IPS-20b (cell line): ENCODE results near the gene SHLD1.

Experiments
- H3K27ac ChIP-seq: one replicate; pipeline ENCODE4 v1.5.1; 2013; ENCODE audit warnings: low read length
- H3K27me3 ChIP-seq: 2 replicates; pipeline ENCODE4 v1.6.1; 2013; ENCODE audit warnings: mild to moderate bottlenecking, low read length, inconsistent platforms; ENCODE audit not compliant: insufficient read depth
- H3K36me3 ChIP-seq: 2 replicates; pipeline ENCODE4 v1.6.1; 2013; ENCODE audit warnings: low read depth, mild to moderate bottlenecking, inconsistent platforms, low read length, moderate library complexity; ENCODE audit not compliant: insufficient read depth
- H3K4me1 ChIP-seq: 2 replicates; pipeline ENCODE4 v1.6.1; 2013; ENCODE audit warnings: mild to moderate bottlenecking, control low read depth, inconsistent platforms, low read length, moderate library complexity; ENCODE audit not compliant: insufficient read depth
- H3K4me3 ChIP-seq: 2 replicates; pipeline ENCODE4 v1.5.1; 2013; ENCODE audit warnings: mild to moderate bottlenecking, low read length, inconsistent platforms
- H3K9ac ChIP-seq: 2 replicates; pipeline ENCODE4 v1.6.1; 2013; ENCODE audit warnings: low read depth, mild to moderate bottlenecking, inconsistent platforms, low read length, moderate library complexity
- H3K9me3 ChIP-seq: 2 replicates; pipeline ENCODE4 v1.6.1; 2013; ENCODE audit warnings: mild to moderate bottlenecking, low read depth, low read length, inconsistent platforms; ENCODE audit not compliant: insufficient read depth

Gene SHLD1

GRCh38 chr20:5827861-5828260 is 77.7 kb downstream of the SHLD1 start:
- peaks cover 17% of the 10 kb centered on the region; the same call in 1 of the 2 replicates for H3K4me1 ChIP-seq
- no peak overlapping the region for H3K4me3 ChIP-seq
- peaks cover 9% of the 10 kb centered on the region; the same call in 1 of the 2 replicates for H3K27me3 ChIP-seq
- no peak overlapping the region for H3K9ac ChIP-seq
- no peaks in the 10 kb centered on the region for H3K9me3 ChIP-seq
- H3K36me3 ChIP-seq = no peaks in the 10 kb centered on the region
- H3K27ac ChIP-seq = no peak overlapping the region

- Histone ChIP-seq H3K27me3 (peaks cover 6% of the 10 kb centered on the region; the same call in 1 of the 2 replicates), H3K9me3 (no peaks in the 10 kb centered on the region)
These were observed 79.1 kb downstream of the SHLD1 start for GRCh38 chr20:5829241-5829809.

GRCh38 chr20:5831539-5832237 is 81.5 kb downstream of the SHLD1 start:
- Histone ChIP-seq H3K36me3 (no peaks in the 10 kb centered on the region), H3K27me3 (no peaks in the 10 kb centered on the region), H3K27ac (no peak overlapping the region), H3K4me1 (0 out of 2 replicates have a peak, but pooled peaks cover 2% of the 10 kb centered on the region), H3K4me3 (no peak overlapping the region), H3K9me3 (no peaks in the 10 kb centered on the region), H3K9ac (no peak overlapping the region)

More at GRCh38 chr20:5829241-5829809, 79.1 kb downstream of the SHLD1 start:
- H3K4me3 ChIP-seq = no peak overlapping the region
- no peak overlapping the region for H3K27ac ChIP-seq
- no peaks in the 10 kb centered on the region for H3K36me3 ChIP-seq
- H3K4me1 ChIP-seq = peaks cover 13% of the 10 kb centered on the region; the same call in 1 of the 2 replicates
- no peak overlapping the region for H3K9ac ChIP-seq

GRCh38 chr20:5833309-5833941 is 83.2 kb downstream of the SHLD1 start:
- no peaks in the 10 kb centered on the region for H3K9me3 ChIP-seq
- H3K9ac ChIP-seq = no peak overlapping the region
- H3K36me3 ChIP-seq = no peaks in the 10 kb centered on the region
- 0 out of 2 replicates have a peak, but pooled peaks cover 2% of the 10 kb centered on the region for H3K4me1 ChIP-seq
- no peaks in the 10 kb centered on the region for H3K27me3 ChIP-seq
- H3K4me3 ChIP-seq = no peak overlapping the region
- H3K27ac ChIP-seq = no peak overlapping the region

- no peak overlapping the region for H3K4me3 ChIP-seq
- H3K27ac ChIP-seq = no peak overlapping the region
- no peaks in the 10 kb centered on the region for H3K27me3 ChIP-seq
- no peak overlapping the region for H3K9ac ChIP-seq
- 0 out of 2 replicates have a peak, but pooled peaks cover 2% of the 10 kb centered on the region for H3K4me1 ChIP-seq
- no peaks in the 10 kb centered on the region for H3K9me3 ChIP-seq
- no peaks in the 10 kb centered on the region for H3K36me3 ChIP-seq
These were observed 84.3 kb downstream of the SHLD1 start for GRCh38 chr20:5834436-5835005.

- H3K4me1 ChIP-seq = 0 out of 2 replicates have a peak, but pooled peaks cover 2% of the 10 kb centered on the region
- no peaks in the 10 kb centered on the region for H3K36me3 ChIP-seq
- H3K27me3 ChIP-seq = no peaks in the 10 kb centered on the region
- no peaks in the 10 kb centered on the region for H3K9me3 ChIP-seq
- H3K9ac ChIP-seq = no peak overlapping the region
- H3K27ac ChIP-seq = no peak overlapping the region
- H3K4me3 ChIP-seq = no peak overlapping the region
These were observed 85.2 kb downstream of the SHLD1 start for GRCh38 chr20:5835321-5835821.

- H3K4me1 ChIP-seq = 0 out of 2 replicates have a peak, but pooled peaks cover 2% of the 10 kb centered on the region
- no peak overlapping the region for H3K27ac ChIP-seq
These were observed 85.7 kb downstream of the SHLD1 start for GRCh38 chr20:5835871-5836270.

GRCh38 chr20:5836569-5836968 is 86.4 kb downstream of the SHLD1 start:
- Histone ChIP-seq H3K4me1 (0 out of 2 replicates have a peak, but pooled peaks cover 2% of the 10 kb centered on the region), H3K36me3 (no peaks in the 10 kb centered on the region), H3K4me3 (no peak overlapping the region), H3K9ac (no peak overlapping the region), H3K27me3 (no peaks in the 10 kb centered on the region), H3K27ac (no peak overlapping the region), H3K9me3 (no peaks in the 10 kb centered on the region)

More at GRCh38 chr20:5835871-5836270, 85.7 kb downstream of the SHLD1 start:
- Histone ChIP-seq H3K4me3 (no peak overlapping the region), H3K27me3 (no peaks in the 10 kb centered on the region), H3K9ac (no peak overlapping the region), H3K36me3 (no peaks in the 10 kb centered on the region), H3K9me3 (no peaks in the 10 kb centered on the region)

GRCh38 chr20:5840411-5841002 is 90.3 kb downstream of the SHLD1 start:
- H3K9ac ChIP-seq = no peak overlapping the region
- no peaks in the 10 kb centered on the region for H3K36me3 ChIP-seq
- H3K4me1 ChIP-seq = 0 out of 2 replicates have a peak, but pooled peaks cover 2% of the 10 kb centered on the region
- H3K9me3 ChIP-seq = no peaks in the 10 kb centered on the region
- H3K27ac ChIP-seq = no peak overlapping the region
- H3K4me3 ChIP-seq = no peak overlapping the region
- no peaks in the 10 kb centered on the region for H3K27me3 ChIP-seq

- no peaks in the 10 kb centered on the region for H3K9me3 ChIP-seq
- H3K4me3 ChIP-seq = no peak overlapping the region
- no peak overlapping the region for H3K9ac ChIP-seq
- H3K27me3 ChIP-seq = no peaks in the 10 kb centered on the region
- H3K36me3 ChIP-seq = no peaks in the 10 kb centered on the region
- 0 out of 2 replicates have a peak, but pooled peaks cover 3% of the 10 kb centered on the region for H3K4me1 ChIP-seq
- no peak overlapping the region for H3K27ac ChIP-seq
These were observed 91.3 kb downstream of the SHLD1 start for GRCh38 chr20:5841522-5841921.

- Histone ChIP-seq H3K9ac (no peak overlapping the region), H3K9me3 (no peaks in the 10 kb centered on the region), H3K36me3 (no peaks in the 10 kb centered on the region), H3K27me3 (no peaks in the 10 kb centered on the region), H3K4me3 (no peak overlapping the region), H3K27ac (no peak overlapping the region), H3K4me1 (0 out of 2 replicates have a peak, but pooled peaks cover 3% of the 10 kb centered on the region)
These were observed 92.3 kb downstream of the SHLD1 start for GRCh38 chr20:5842465-5842864.
